Neural cell (in vitro differentiated cells): ENCODE data around the gene BRIP1. TPM values are rescaled to one million over a fixed set of nuclear protein-coding genes. Genes with fewer than 3 reads are reported as not detected.

Experiments used
- H2AFZ ChIP-seq: fragments of 200-600, 300-800 bp; sonication (generic), shearing (Covaris generic); 2 replicates; pipeline ENCODE4 v1.6.0; 2014; ENCODE audit warnings: low read depth, mild to moderate bottlenecking, antibody characterized with exemption, low read length, moderate library complexity
- H3F3A ChIP-seq: fragments of 200-600 bp; shearing (Covaris generic); 2 replicates; pipeline ENCODE4 v1.6.1; 2016; ENCODE audit warnings: mild to moderate bottlenecking, moderate library complexity, mixed read lengths, antibody characterized with exemption, low read length; ENCODE audit not compliant: insufficient read depth, poor library complexity, severe bottlenecking
- H3K27ac ChIP-seq: fragments of 200-600, 300-800 bp; sonication (generic), shearing (Covaris generic); 2 replicates; pipeline ENCODE4 v1.5.1; 2014; ENCODE audit warnings: mild to moderate bottlenecking, low read length, moderate library complexity
- H3K27me3 ChIP-seq: fragments of 300-800, 200-600 bp; sonication (generic), shearing (Covaris generic); 2 replicates; pipeline ENCODE4 v1.6.0; 2014; ENCODE audit warnings: mild to moderate bottlenecking, low read depth, low read length, moderate library complexity; ENCODE audit not compliant: insufficient read depth
- H3K36me3 ChIP-seq: fragments of 300-800, 200-600 bp; sonication (generic), shearing (Covaris generic); 2 replicates; pipeline ENCODE4 v1.5.1; 2014; ENCODE audit warnings: mild to moderate bottlenecking, antibody characterized with exemption, low read length, moderate library complexity; ENCODE audit not compliant: insufficient read depth
- H3K4me2 ChIP-seq: fragments of 300-800, 200-600 bp; sonication (generic), shearing (Covaris generic); 2 replicates; pipeline ENCODE4 v1.6.0; 2014; ENCODE audit warnings: mild to moderate bottlenecking, low read length
- H3K4me3 ChIP-seq: fragments of 300-800, 200-600 bp; sonication (generic), shearing (Covaris generic); 2 replicates; pipeline ENCODE4 v1.5.1; 2014; ENCODE audit warnings: mild to moderate bottlenecking, low read length, moderate library complexity
- H3K79me2 ChIP-seq: fragments of 200-600 bp; shearing (Covaris generic); replicated peaks from 2 replicates; pipeline ENCODE4 v1.6.0; 2014; ENCODE audit warnings: mild to moderate bottlenecking, low read length, moderate library complexity; ENCODE audit not compliant: insufficient read depth
- H3K9ac ChIP-seq: fragments of 300-800, 200-600 bp; sonication (generic), shearing (Covaris generic); 2 replicates; pipeline ENCODE4 v1.6.1; 2016; ENCODE audit warnings: mild to moderate bottlenecking, low read length, mixed read lengths
- H3K9me2 ChIP-seq: fragments of 200-600 bp; shearing (Covaris generic); 2 replicates; pipeline ENCODE4 v1.6.1; 2016; ENCODE audit warnings: mild to moderate bottlenecking, low read length, mixed read lengths; ENCODE audit not compliant: insufficient read depth
- H3K9me3 ChIP-seq: fragments of 200-600, 300-800 bp; sonication (generic), shearing (Covaris generic); 2 replicates; pipeline ENCODE4 v1.6.1; 2016; ENCODE audit warnings: mild to moderate bottlenecking, mixed run types, low read length, moderate library complexity, mixed read lengths
- H4K20me1 ChIP-seq: fragments of 200-600 bp; shearing (Covaris generic); 2 replicates; pipeline ENCODE4 v1.6.1; 2016; ENCODE audit warnings: mild to moderate bottlenecking, mixed run types; ENCODE audit not compliant: insufficient read depth
- CTCF ChIP-seq: fragments of 450-650 bp; IDR thresholded peaks from 2 replicates; pipeline ENCODE4 v1.5.1; 2014; ENCODE audit warnings: antibody characterized with exemption, mild to moderate bottlenecking, moderate library complexity; ENCODE audit not compliant: poor library complexity, severe bottlenecking
- EP300 ChIP-seq: fragments of 450-650 bp; conservative IDR thresholded peaks from 2 replicates; pipeline ENCODE4 v1.6.1; 2014; ENCODE audit warnings: antibody characterized with exemption, mild to moderate bottlenecking, moderate library complexity; ENCODE audit not compliant: poor library complexity, severe bottlenecking
- EZH2 ChIP-seq: fragments of 200-600, 300-800 bp; shearing (Covaris generic), sonication (generic); IDR thresholded peaks from 2 replicates; pipeline ENCODE4 v1.6.1; 2014; ENCODE audit warnings: antibody characterized with exemption, low read length, borderline replicate concordance, mild to moderate bottlenecking; ENCODE audit not compliant: insufficient read depth, poor library complexity, severe bottlenecking
- MXI1 ChIP-seq: fragments of 450-650 bp; conservative IDR thresholded peaks from 2 replicates; pipeline ENCODE4 v1.6.1; 2014; ENCODE audit warnings: antibody characterized with exemption, mild to moderate bottlenecking; ENCODE audit not compliant: poor library complexity, severe bottlenecking
- POLR2AphosphoS5 ChIP-seq: IDR thresholded peaks from 2 replicates; pipeline ENCODE4 v1.6.1; 2012
- RAD21 ChIP-seq: fragments of 450-650 bp; conservative IDR thresholded peaks from 2 replicates; pipeline ENCODE4 v1.6.1; 2014; ENCODE audit warnings: antibody characterized with exemption, mild to moderate bottlenecking, moderate library complexity
- REST ChIP-seq: IDR thresholded peaks from 2 replicates; pipeline ENCODE4 v1.6.1; 2012; ENCODE audit warnings: borderline replicate concordance
- SMC3 ChIP-seq: fragments of 450-650 bp; conservative IDR thresholded peaks from 2 replicates; pipeline ENCODE4 v1.6.1; 2014; ENCODE audit warnings: antibody characterized with exemption, mild to moderate bottlenecking, moderate library complexity; ENCODE audit not compliant: poor library complexity
- TAF1 ChIP-seq: IDR thresholded peaks from 2 replicates; pipeline ENCODE4 v1.6.1; 2012; ENCODE audit warnings: low read depth
- polyA plus RNA-seq: library from polyadenylated mRNA; depleted of rRNA; stranded (reverse); fragments of >200 nt; gene quantifications from 2 replicates; pipeline ENCODE4 v1.2.3, GENCODE V29; 2014

Gene BRIP1
- polyA plus RNA-seq, 1 donor from 2014 or later, result 0.47 TPM

GRCh38 chr17:61684172-61684571 is 179.2 kb downstream of the BRIP1 start:
- no peak overlapping the region for H3K27ac ChIP-seq
- H3K4me3 ChIP-seq, result no peak overlapping the region
- H3K27me3 ChIP-seq, result no peaks in the 10 kb centered on the region
- H3K79me2 ChIP-seq, result no peaks in the 10 kb centered on the region
- no peaks in the 10 kb centered on the region for H4K20me1 ChIP-seq
- no peak for TF ChIP-seq REST
- TF ChIP-seq POLR2AphosphoS5, result no peak
- no peak for TF ChIP-seq RAD21
- TF ChIP-seq CTCF, result no peak
- TF ChIP-seq EP300, result no peak
- no peak for TF ChIP-seq MXI1
- no peak for TF ChIP-seq TAF1
- TF ChIP-seq SMC3, result no peak
- TF ChIP-seq EZH2, result no peak
- H3K9ac ChIP-seq, result no peak overlapping the region
- no peaks in the 10 kb centered on the region for H3K9me3 ChIP-seq
- no peaks in the 10 kb centered on the region for H3K36me3 ChIP-seq
- H3K4me2 ChIP-seq, result no peak overlapping the region
- no peaks in the 10 kb centered on the region for H3F3A ChIP-seq
- H3K9me2 ChIP-seq, result no peaks in the 10 kb centered on the region
- H2AFZ ChIP-seq, result no peak overlapping the region

GRCh38 chr17:61683466-61683865 is 179.9 kb downstream of the BRIP1 start:
- Histone ChIP-seq H3K27me3 (no peaks in the 10 kb centered on the region), H3K27ac (no peak overlapping the region), H2AFZ (no peak overlapping the region), H3K9ac (no peak overlapping the region), H3K9me3 (no peaks in the 10 kb centered on the region), H3F3A (no peaks in the 10 kb centered on the region), H4K20me1 (no peaks in the 10 kb centered on the region), H3K9me2 (no peaks in the 10 kb centered on the region), H3K4me2 (no peak overlapping the region), H3K4me3 (no peak overlapping the region), H3K79me2 (no peaks in the 10 kb centered on the region), H3K36me3 (no peaks in the 10 kb centered on the region)
- TF ChIP-seq POLR2AphosphoS5 (no peak), MXI1 (no peak), EP300 (no peak), REST (no peak), EZH2 (no peak), SMC3 (no peak), CTCF (no peak), RAD21 (no peak), TAF1 (no peak)
